H1 (cell line): ENCODE data around the gene MCRS1. TPM values are rescaled to one million over a fixed set of nuclear protein-coding genes. Genes with fewer than 3 reads are reported as not detected.

Experiments used
- MAX ChIP-seq: IDR thresholded peaks from 2 replicates; pipeline ENCODE4 v1.6.1; 2012; ENCODE audit warnings: inconsistent platforms
- polyA plus RNA-seq, 7 experiments: library from polyadenylated mRNA; depleted of rRNA in 3 of 7; stranded (reverse) in 5 of 7; unstranded in 2 of 7; fragments of >200 nt in 5 of 7; fragments of 200-250 nt in 2 of 7; gene quantifications; 1 replicate in 5 of 7; 2 replicates in 1 of 7; 4 replicates in 1 of 7; pipeline versions ENCODE4 v1.2.1 to v1.2.3, GENCODE V29; 2011 to 2013; ENCODE audit warnings: missing spikeins in 2 of 7, mixed read lengths in 2 of 7
- total RNA-seq: library from RNA; stranded (reverse); fragmentation: NEBNext Ultra II Directional; extraction: Animal tissue kit (Norgen Biotek cat#: 25700); gene quantifications from 2 replicates; pipeline ENCODE4 v1.2.1, GENCODE V29; 2021

The MCRS1 gene
- total and polyA plus RNA-seq, 2 of the 8 experiments (the other 6 are each of a cell fraction or from before 2014, with no cell fraction given) = 90.3 to 139 TPM

GRCh38 chr12:49616533-49617219 is 48.7 kb upstream of the MCRS1 start (continued):
- no peak for TF ChIP-seq MAX
